Endothelial cell of umbilical vein (primary cell): ENCODE measurements around the gene TIPIN.

ENCODE experiments used
- CTCF ChIP-seq, 2 donors: IDR thresholded peaks; 1 replicate in 1 of 2; 2 replicates in 1 of 2; pipeline ENCODE4 v1.5.1; 2011; ENCODE audit warnings: low read length in 2 of 2, mild to moderate bottlenecking in 2 of 2, moderate library complexity in 2 of 2, control low read depth in 1 of 2, inconsistent platforms in 1 of 2, low read depth in 1 of 2; ENCODE audit not compliant: insufficient read depth in 1 of 2; ENCODE audit errors: extremely low read depth in 1 of 2
- EZH2 ChIP-seq: IDR thresholded peaks from 2 replicates; pipeline ENCODE4 v1.6.1; 2012; ENCODE audit warnings: borderline replicate concordance, low read depth, mild to moderate bottlenecking, moderate library complexity, low read length, inconsistent platforms; ENCODE audit not compliant: severe bottlenecking
- GATA2 ChIP-seq: IDR thresholded peaks from 2 replicates; pipeline ENCODE4 v1.7.0; 2011; ENCODE audit warnings: low read depth, mild to moderate bottlenecking, moderate library complexity, mixed read lengths, low read length; ENCODE audit not compliant: insufficient read length, insufficient read depth
- MAX ChIP-seq: IDR thresholded peaks from 2 replicates; pipeline ENCODE4 v1.6.1; 2011; ENCODE audit not compliant: insufficient read depth, insufficient read length
- POLR2A ChIP-seq: IDR thresholded peaks from 2 replicates; pipeline ENCODE4 v1.6.1; 2012; ENCODE audit warnings: low read depth, mild to moderate bottlenecking, control low read depth, low read length
- POLR2AphosphoS5 ChIP-seq: IDR thresholded peaks from 2 replicates; pipeline ENCODE4 v1.6.1; 2012; ENCODE audit warnings: low read depth, mild to moderate bottlenecking, control low read depth, low read length, moderate library complexity; ENCODE audit not compliant: insufficient read depth

GRCh38 chr15:66328771-66329170 lies 27.7 kb downstream of the TIPIN start:
- no peak for TF ChIP-seq CTCF (IDR thresholded peaks at IDR 0.05; ENCODE audit: extremely low read depth in 1 of 2, insufficient read depth in 1 of 2, low read depth in 1 of 2, low read length in 2 of 2)
- TF ChIP-seq POLR2AphosphoS5 = no peak
- TF ChIP-seq MAX = no peak
- TF ChIP-seq POLR2A = no peak
- no peak for TF ChIP-seq EZH2
- TF ChIP-seq GATA2 = no peak
